ENCODE results near the gene PDZD2.

DNA sequence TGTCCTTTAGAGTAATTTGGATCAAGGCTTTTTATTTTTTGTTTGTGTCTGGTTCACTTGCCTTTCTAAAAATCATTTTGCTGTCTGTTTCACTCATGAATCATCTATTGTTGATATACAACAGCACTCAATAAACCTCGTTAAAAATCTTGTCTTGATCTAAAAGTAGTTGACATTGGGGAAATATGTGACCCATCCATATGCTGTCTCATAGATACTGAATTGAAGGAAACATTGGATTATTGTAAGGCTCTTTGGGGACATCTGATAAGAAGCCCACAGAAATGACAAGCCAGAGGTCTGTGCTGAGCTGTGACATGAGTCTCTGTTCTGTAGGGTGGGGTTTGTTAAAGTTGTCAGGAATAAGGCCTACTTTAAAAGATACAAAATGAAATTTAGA lies 208.0 kb downstream of the PDZD2 start:
- TF ChIP-seq, protein P1, sequence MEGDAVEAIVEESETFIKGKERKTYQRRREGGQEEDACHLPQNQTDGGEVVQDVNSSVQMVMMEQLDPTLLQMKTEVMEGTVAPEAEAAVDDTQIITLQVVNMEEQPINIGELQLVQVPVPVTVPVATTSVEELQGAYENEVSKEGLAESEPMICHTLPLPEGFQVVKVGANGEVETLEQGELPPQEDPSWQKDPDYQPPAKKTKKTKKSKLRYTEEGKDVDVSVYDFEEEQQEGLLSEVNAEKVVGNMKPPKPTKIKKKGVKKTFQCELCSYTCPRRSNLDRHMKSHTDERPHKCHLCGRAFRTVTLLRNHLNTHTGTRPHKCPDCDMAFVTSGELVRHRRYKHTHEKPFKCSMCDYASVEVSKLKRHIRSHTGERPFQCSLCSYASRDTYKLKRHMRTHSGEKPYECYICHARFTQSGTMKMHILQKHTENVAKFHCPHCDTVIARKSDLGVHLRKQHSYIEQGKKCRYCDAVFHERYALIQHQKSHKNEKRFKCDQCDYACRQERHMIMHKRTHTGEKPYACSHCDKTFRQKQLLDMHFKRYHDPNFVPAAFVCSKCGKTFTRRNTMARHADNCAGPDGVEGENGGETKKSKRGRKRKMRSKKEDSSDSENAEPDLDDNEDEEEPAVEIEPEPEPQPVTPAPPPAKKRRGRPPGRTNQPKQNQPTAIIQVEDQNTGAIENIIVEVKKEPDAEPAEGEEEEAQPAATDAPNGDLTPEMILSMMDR (IDR thresholded peaks at IDR 0.05) = no peak
- no peak for TF ChIP-seq POLR2A (IDR thresholded peaks at IDR 0.05)
- no peak for TF ChIP-seq EP300 (IDR thresholded peaks at IDR 0.05)

Data from sigmoid colon (tissue), 4 donors.